HUES6 (cell line): Measurements from ENCODE around the gene BCL7B.
"Not testable (repeated sequence)": the region's sequence is repeated elsewhere in the genome, so short reads cannot be mapped to it uniquely, and the experiment has no call there.

Source experiments
- H3K27ac ChIP-seq: 2 replicates; pipeline ENCODE4 v1.7.0; 2013; ENCODE audit warnings: low read depth, mild to moderate bottlenecking, low read length, inconsistent platforms
- H3K27me3 ChIP-seq: 2 replicates; pipeline ENCODE4 v1.6.1; 2013; ENCODE audit warnings: low read length; ENCODE audit not compliant: control insufficient read depth, insufficient read depth
- H3K36me3 ChIP-seq: 2 replicates; pipeline ENCODE4 v1.6.1; 2013; ENCODE audit warnings: low read length; ENCODE audit not compliant: control insufficient read depth, insufficient read depth
- H3K4me1 ChIP-seq: 2 replicates; pipeline ENCODE4 v1.6.1; 2013; ENCODE audit warnings: low read length; ENCODE audit not compliant: control insufficient read depth, insufficient read depth
- H3K4me3 ChIP-seq: 2 replicates; pipeline ENCODE4 v1.5.1; 2013; ENCODE audit warnings: low read depth, low read length
- H3K9ac ChIP-seq: one replicate; pipeline ENCODE4 v1.6.1; 2013; ENCODE audit warnings: mild to moderate bottlenecking, low read length
- H3K9me3 ChIP-seq: 2 replicates; pipeline ENCODE4 v1.6.1; 2013; ENCODE audit warnings: low read depth, low read length; ENCODE audit not compliant: control insufficient read depth, insufficient read depth

BCL7B gene

GRCh38 chr7:73517241-73517995, 40.1 kb downstream of the BCL7B start:
- no peak overlapping the region for H3K27ac ChIP-seq
- peaks cover 72% of the 10 kb centered on the region for H3K36me3 ChIP-seq
- no peaks in the 10 kb centered on the region for H3K27me3 ChIP-seq
- H3K4me1 ChIP-seq, result peaks cover 5% of the 10 kb centered on the region; the same call in 1 of the 2 replicates
- H3K9me3 ChIP-seq, result no peaks in the 10 kb centered on the region
- H3K4me3 ChIP-seq, result no peak overlapping the region
- no peak overlapping the region for H3K9ac ChIP-seq

DNA sequence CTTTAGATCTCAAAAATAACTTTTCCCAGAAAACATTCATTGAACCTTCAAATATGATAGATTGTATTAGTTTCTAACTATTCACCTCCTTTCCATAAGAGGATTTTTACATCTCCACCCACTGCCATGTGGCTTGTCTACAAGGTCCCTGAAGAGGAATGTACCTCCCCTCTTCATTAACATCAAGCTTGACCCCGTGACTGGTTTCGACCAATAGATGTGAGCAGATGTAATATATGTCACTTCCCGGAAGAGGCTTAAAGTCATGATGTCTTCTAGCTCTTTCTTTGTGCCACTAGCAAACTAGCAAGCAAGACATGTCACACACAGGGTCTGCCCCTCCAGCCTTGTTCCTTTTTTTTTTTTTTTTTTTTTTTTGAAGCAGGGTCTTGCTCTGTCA, 42.3 kb downstream of the BCL7B start:
- Histone ChIP-seq H3K36me3 (peaks cover 88% of the 10 kb centered on the region), H3K9ac (no peak overlapping the region), H3K4me3 (no peak overlapping the region), H3K27me3 (no peaks in the 10 kb centered on the region), H3K9me3 (no peaks in the 10 kb centered on the region), H3K4me1 (peaks cover under 1% of the 10 kb centered on the region; the same call in 1 of the 2 replicates), H3K27ac (no peak overlapping the region)

DNA sequence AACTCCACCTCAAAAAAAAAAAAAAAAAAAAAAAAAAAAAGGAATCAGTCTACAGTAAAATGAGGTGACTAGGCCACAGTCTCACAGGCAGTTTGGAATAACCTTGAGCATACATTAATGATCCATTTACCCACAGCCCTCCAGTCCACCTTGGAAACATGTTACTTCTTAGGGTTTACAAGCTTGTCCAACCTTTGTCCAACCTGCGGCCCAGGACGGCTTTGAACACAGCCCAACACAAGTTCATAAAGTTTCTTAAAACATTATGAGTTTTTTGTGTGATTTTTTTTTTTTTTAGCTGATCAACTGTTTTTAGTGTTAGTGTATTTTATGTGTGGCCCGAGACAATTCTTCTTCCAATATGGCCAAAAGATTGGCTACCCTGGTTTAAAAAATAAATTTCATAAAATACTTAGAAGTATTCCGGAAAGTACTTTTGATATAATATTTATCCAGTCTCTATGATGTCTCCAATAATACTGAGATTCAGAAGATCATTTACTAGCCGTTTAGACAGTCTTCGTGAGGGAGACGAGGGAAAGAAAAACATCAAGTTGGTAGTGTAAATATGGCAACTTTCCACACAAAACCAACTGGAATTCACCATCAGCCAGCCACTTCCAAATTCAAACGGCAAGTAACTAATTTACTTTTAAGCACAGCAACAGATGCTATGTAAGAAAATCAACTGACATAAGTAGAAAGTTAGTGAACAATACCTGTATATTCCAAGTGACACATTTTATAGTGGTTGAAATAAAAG, 45.3 kb downstream of the BCL7B start:
- Histone ChIP-seq H3K9me3 (no peaks in the 10 kb centered on the region), H3K36me3 (peaks cover 89% of the 10 kb centered on the region), H3K27me3 (no peaks in the 10 kb centered on the region), H3K4me1 (no peaks in the 10 kb centered on the region), H3K9ac (no peak overlapping the region), H3K27ac (no peak overlapping the region), H3K4me3 (no peak overlapping the region)

GRCh38 chr7:73509463-73509862, 48.0 kb downstream of the BCL7B start:
- Histone ChIP-seq H3K4me3 (no peak overlapping the region), H3K27ac (no peak overlapping the region), H3K36me3 (peaks cover 85% of the 10 kb centered on the region)

GRCh38 chr7:73507556-73507955, 49.9 kb downstream of the BCL7B start:
- H3K27ac ChIP-seq, result no peak overlapping the region
- no peaks in the 10 kb centered on the region for H3K27me3 ChIP-seq
- no peak overlapping the region for H3K9ac ChIP-seq
- no peak overlapping the region for H3K4me3 ChIP-seq
- no peaks in the 10 kb centered on the region for H3K9me3 ChIP-seq
- no peaks in the 10 kb centered on the region for H3K4me1 ChIP-seq
- H3K36me3 ChIP-seq, result peaks cover 85% of the 10 kb centered on the region

More at GRCh38 chr7:73509463-73509862, 48.0 kb downstream of the BCL7B start:
- Histone ChIP-seq H3K9me3 (no peaks in the 10 kb centered on the region), H3K9ac (no peak overlapping the region), H3K27me3 (no peaks in the 10 kb centered on the region), H3K4me1 (no peaks in the 10 kb centered on the region)

- no peak overlapping the region for H3K27ac ChIP-seq
- H3K36me3 ChIP-seq, result peaks cover 85% of the 10 kb centered on the region
Measured at GRCh38 chr7:73504920-73505319, 52.6 kb downstream of the BCL7B start.

DNA sequence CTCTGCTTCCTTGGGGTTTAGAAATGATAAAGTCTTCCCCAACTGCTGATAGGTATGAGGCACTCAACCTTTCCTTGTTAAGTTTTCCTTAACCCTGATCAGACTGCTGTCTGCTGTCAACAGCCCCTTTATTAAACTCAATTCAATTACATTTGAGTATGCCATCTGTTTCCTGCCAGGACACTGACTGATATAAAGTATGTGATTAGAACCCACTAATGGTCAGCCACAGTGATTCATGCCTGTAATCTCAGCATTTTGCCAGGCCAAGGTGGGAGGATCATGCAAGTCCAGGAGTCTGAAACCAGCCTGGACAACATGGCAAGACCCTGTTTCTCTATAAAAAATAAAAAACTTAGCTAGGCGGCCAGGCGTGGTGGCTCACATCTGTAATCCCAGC, 53.5 kb downstream of the BCL7B start:
- H3K9me3 ChIP-seq, result no peaks in the 10 kb centered on the region
- no peak overlapping the region for H3K9ac ChIP-seq
- no peaks in the 10 kb centered on the region for H3K4me1 ChIP-seq
- peaks cover 88% of the 10 kb centered on the region for H3K36me3 ChIP-seq
- H3K4me3 ChIP-seq, result no peak overlapping the region
- no peak overlapping the region for H3K27ac ChIP-seq
- H3K27me3 ChIP-seq, result no peaks in the 10 kb centered on the region

More at GRCh38 chr7:73504920-73505319, 52.6 kb downstream of the BCL7B start:
- Histone ChIP-seq H3K4me3 (no peak overlapping the region), H3K9ac (no peak overlapping the region), H3K9me3 (no peaks in the 10 kb centered on the region), H3K4me1 (no peaks in the 10 kb centered on the region), H3K27me3 (no peaks in the 10 kb centered on the region)

GRCh38 chr7:73503229-73503628, 54.3 kb downstream of the BCL7B start:
- H3K4me3 ChIP-seq, result no peak overlapping the region
- H3K36me3 ChIP-seq, result peaks cover 90% of the 10 kb centered on the region
- no peaks in the 10 kb centered on the region for H3K9me3 ChIP-seq
- H3K9ac ChIP-seq, result no peak overlapping the region
- no peak overlapping the region for H3K27ac ChIP-seq
- no peaks in the 10 kb centered on the region for H3K27me3 ChIP-seq
- no peaks in the 10 kb centered on the region for H3K4me1 ChIP-seq

DNA sequence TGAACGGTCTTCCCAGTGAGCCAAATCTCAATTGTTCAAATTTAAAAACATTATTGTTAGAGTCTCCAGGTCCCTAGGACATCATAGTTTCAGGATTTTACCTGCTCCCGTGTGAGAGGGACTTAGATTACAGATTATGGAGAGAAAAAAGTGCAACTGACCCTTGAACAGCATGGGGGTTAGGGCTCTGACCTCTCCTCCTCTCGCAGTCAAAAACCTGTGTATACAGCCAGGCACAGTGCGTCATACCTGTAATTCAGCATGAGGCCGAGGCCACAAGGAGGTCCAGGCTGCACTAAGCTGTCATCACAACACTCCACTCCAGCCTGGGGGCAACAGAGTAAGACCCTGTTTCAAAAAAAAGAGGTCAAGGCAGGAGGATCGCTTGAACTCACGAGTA, 60.9 kb downstream of the BCL7B start:
- Histone ChIP-seq H3K27me3 (no peaks in the 10 kb centered on the region), H3K9me3 (no peaks in the 10 kb centered on the region), H3K4me3 (no peak overlapping the region), H3K4me1 (no peaks in the 10 kb centered on the region), H3K27ac (no peak overlapping the region), H3K36me3 (peaks cover 95% of the 10 kb centered on the region), H3K9ac (no peak overlapping the region)

DNA sequence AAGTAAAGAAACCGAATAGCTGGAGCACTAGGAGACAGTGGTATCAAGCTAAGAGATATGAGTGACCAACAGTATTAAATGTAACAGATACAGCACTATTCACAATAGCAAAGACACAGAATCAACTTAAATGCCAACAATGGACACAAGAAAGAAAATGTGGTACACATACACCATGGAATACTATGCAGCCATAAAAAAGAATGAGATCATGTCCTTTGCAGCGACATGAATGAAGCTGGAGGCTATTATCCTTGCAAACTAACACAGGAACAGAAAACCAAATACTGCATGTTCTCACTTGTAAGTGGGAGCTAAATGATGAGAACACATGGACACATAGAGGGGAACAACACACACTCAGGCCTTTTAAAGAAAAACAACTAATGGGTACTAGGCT, 62.0 kb downstream of the BCL7B start:
- H3K4me3 ChIP-seq, H3K4me1 ChIP-seq, H3K9me3 ChIP-seq, H3K27ac ChIP-seq, H3K27me3 ChIP-seq, H3K9ac ChIP-seq: not testable (repeated sequence)
- peaks cover 96% of the 10 kb centered on the region for H3K36me3 ChIP-seq

- Histone ChIP-seq H3K4me3 (no peak overlapping the region), H3K27ac (no peak overlapping the region), H3K9me3 (no peaks in the 10 kb centered on the region), H3K36me3 (peaks cover 91% of the 10 kb centered on the region), H3K9ac (no peak overlapping the region), H3K27me3 (no peaks in the 10 kb centered on the region), H3K4me1 (no peaks in the 10 kb centered on the region)
Measured at GRCh38 chr7:73489976-73490375, 67.5 kb downstream of the BCL7B start.
